Cardiac fibroblast (primary cell): Measurements from ENCODE around the gene PCDHA1.
A peak's percentile ranks its signal among the peaks of the same experiment; 100 is the strongest.
"Not testable (repeated sequence)": the region's sequence is repeated elsewhere in the genome, so short reads cannot be mapped to it uniquely, and the experiment has no call there.

Source experiments
- DNase-seq, 2 donors: peaks; one replicate each; pipeline versions ENCODE4 v3.0.0 to v3.0.0-alpha.2; 2010; ENCODE audit warnings: low read depth in 2 of 2
- H3K4me3 ChIP-seq, 2 donors: replicated peaks in 1 of 2; 1 replicate in 1 of 2; 2 replicates in 1 of 2; pipeline ENCODE4 v1.5.1; 2011; ENCODE audit warnings: low read depth in 2 of 2, low read length in 2 of 2, mild to moderate bottlenecking in 2 of 2, moderate library complexity in 1 of 2
- CTCF ChIP-seq: IDR thresholded peaks from one replicate; pipeline ENCODE4 v1.5.1; 2011; ENCODE audit warnings: low read depth, mild to moderate bottlenecking, low read length, inconsistent platforms

PCDHA1 gene

GRCh38 chr5:140869555-140869886, 83.6 kb downstream of the PCDHA1 start:
- no peak for TF ChIP-seq CTCF
- DNase-seq, result peak in 1 of 2 donors; percentile 33
- H3K4me3 ChIP-seq, result no peak overlapping the region

- H3K4me3 ChIP-seq, result no peak overlapping the region
- no peak for TF ChIP-seq CTCF
- DNase-seq, result no peak
These were observed 84.6 kb downstream of the PCDHA1 start for GRCh38 chr5:140870221-140871201.

- DNase-seq, result peak in 1 of 2 donors; percentile 9
- no peak within 1 kb of the TSS for H3K4me3 ChIP-seq
- TF ChIP-seq CTCF, result no peak
These were observed 89.4 kb downstream of the PCDHA1 start, which contains the start of gene PCDHA12 for GRCh38 chr5:140875085-140876065. TSS of gene PCDHA12 (plus strand) at chr5:140875308. CDS start at chr5:140875473, 165 bp downstream.

GRCh38 chr5:140876541-140877261, 90.8 kb downstream of the PCDHA1 start:
- not testable (repeated sequence) for DNase-seq, H3K4me3 ChIP-seq

GRCh38 chr5:140877262-140877581, 91.3 kb downstream of the PCDHA1 start:
- no peak overlapping the region for H3K4me3 ChIP-seq
- no peak for TF ChIP-seq CTCF
- no peak for DNase-seq

- H3K4me3 ChIP-seq, result no peak within 1 kb of the TSS
- peak in 1 of 2 donors; percentile 42 for DNase-seq
- no peak for TF ChIP-seq CTCF
These were observed 96.1 kb downstream of the PCDHA1 start, which contains the start of gene PCDHA13 for GRCh38 chr5:140881889-140882590. TSS of gene PCDHA13 (plus strand) at chr5:140882124. CDS start at chr5:140882269, 145 bp downstream.
